Fibroblast of the aortic adventitia (primary cell): ENCODE results near the gene ZNF462. TPM values are rescaled to one million over a fixed set of nuclear protein-coding genes. Genes with fewer than 3 reads are reported as not detected.

Source experiments
- DNase-seq: peaks from one replicate; pipeline ENCODE4 v3.0.0-alpha.2; 2010; ENCODE audit warnings: low read depth
- H3K4me3 ChIP-seq: 2 replicates; pipeline ENCODE4 v1.5.1; 2011; ENCODE audit warnings: low read depth, mild to moderate bottlenecking, control low read depth, low read length, moderate library complexity
- CTCF ChIP-seq: IDR thresholded peaks from 2 replicates; pipeline ENCODE4 v1.5.1; 2011; ENCODE audit warnings: mild to moderate bottlenecking, low read length, control low read depth, inconsistent platforms; ENCODE audit not compliant: insufficient read depth
- total RNA-seq: library from RNA; depleted of rRNA; stranded (reverse); fragments of >200 nt; gene quantifications from 2 replicates; pipeline ENCODE4 v1.2.3, GENCODE V29; 2012; ENCODE audit warnings: low replicate concordance

ZNF462 gene
- total RNA-seq, 1 donor: 9.1 TPM

- peak; percentile 63 for DNase-seq
- H3K4me3 ChIP-seq: no peak overlapping the region
- no peak for TF ChIP-seq CTCF
These were observed 6.1 kb downstream of the ZNF462 start for GRCh38 chr9:106869028-106869427.

- no peak for TF ChIP-seq CTCF
- H3K4me3 ChIP-seq: no peak overlapping the region
- peak; percentile 77 for DNase-seq
These were observed 6.5 kb downstream of the ZNF462 start for GRCh38 chr9:106869458-106869857.

- TF ChIP-seq CTCF: no peak
- no peak overlapping the region for H3K4me3 ChIP-seq
- no peak for DNase-seq
These were observed 9.7 kb downstream of the ZNF462 start for GRCh38 chr9:106872641-106873040.

GRCh38 chr9:106874031-106874430, 11.1 kb downstream of the ZNF462 start:
- no peak for TF ChIP-seq CTCF
- H3K4me3 ChIP-seq: no peak overlapping the region
- DNase-seq: no peak

- no peak for TF ChIP-seq CTCF
These were observed 11.7 kb downstream of the ZNF462 start for GRCh38 chr9:106874652-106875051.

GRCh38 chr9:106875529-106875928, 12.6 kb downstream of the ZNF462 start:
- H3K4me3 ChIP-seq: no peak overlapping the region
- no peak for DNase-seq
- no peak for TF ChIP-seq CTCF

More at GRCh38 chr9:106874652-106875051, 11.7 kb downstream of the ZNF462 start:
- no peak for DNase-seq
- H3K4me3 ChIP-seq: no peak overlapping the region

- no peak for TF ChIP-seq CTCF
- H3K4me3 ChIP-seq: no peak overlapping the region
- no peak for DNase-seq
These were observed 14.4 kb downstream of the ZNF462 start for GRCh38 chr9:106877345-106877744.
